Activated CD4-positive, alpha-beta T cell treated with anti-CD3 and anti-CD28 coated beads, Interleukin-2, amount 50 U/mL, for 16 hours (primary cell): Measurements from ENCODE around the gene NACC2.

Experiments
- DNase-seq: peaks from one replicate; pipeline ENCODE4 v3.0.0-alpha.2; 2020

The NACC2 gene

GRCh38 chr9:136095070-136096058 is at the start of gene NACC2:
NACC2 (minus strand) TSS chr9:136095289; CDS start chr9:136050521, 44,768 bp downstream.
- no peak for DNase-seq

GRCh38 chr9:136144450-136144849 is 49.4 kb upstream of the NACC2 start:
- no peak for DNase-seq

- no peak for DNase-seq
These were observed 48.3 kb upstream of the NACC2 start for GRCh38 chr9:136143215-136144001.

- no peak for DNase-seq
These were observed 47.7 kb upstream of the NACC2 start for GRCh38 chr9:136142859-136143214.

- no peak for DNase-seq
These were observed 47.3 kb upstream of the NACC2 start for GRCh38 chr9:136142414-136142796.

- no peak for DNase-seq
These were observed 46.8 kb upstream of the NACC2 start for GRCh38 chr9:136141682-136142413.

- DNase-seq: no peak
These were observed 45.9 kb upstream of the NACC2 start for GRCh38 chr9:136140966-136141365.

- no peak for DNase-seq
These were observed 45.0 kb upstream of the NACC2 start for GRCh38 chr9:136140046-136140445.

GRCh38 chr9:136138566-136138965 is 43.5 kb upstream of the NACC2 start:
- peak; percentile 33 for DNase-seq

GRCh38 chr9:136137321-136138265 is 42.5 kb upstream of the NACC2 start:
- no peak for DNase-seq

GRCh38 chr9:136136127-136136925 is 41.2 kb upstream of the NACC2 start:
- no peak for DNase-seq

GRCh38 chr9:136135326-136136126 is 40.4 kb upstream of the NACC2 start:
- no peak for DNase-seq

- no peak for DNase-seq
These were observed 38.9 kb upstream of the NACC2 start for GRCh38 chr9:136133959-136134484.

- DNase-seq: no peak
These were observed 38.3 kb upstream of the NACC2 start for GRCh38 chr9:136133191-136133958.

GRCh38 chr9:136132512-136133050 is 37.5 kb upstream of the NACC2 start:
- DNase-seq: no peak

GRCh38 chr9:136131629-136132511 is 36.8 kb upstream of the NACC2 start:
- no peak for DNase-seq

GRCh38 chr9:136129176-136129575 is 34.1 kb upstream of the NACC2 start:
- DNase-seq: no peak

- DNase-seq: no peak
These were observed 33.3 kb upstream of the NACC2 start for GRCh38 chr9:136128436-136128835.
